BE2C (cell line): Measurements from ENCODE around the gene CCDC73.
"Not testable (repeated sequence)": the region's sequence is repeated elsewhere in the genome, so short reads cannot be mapped to it uniquely, and the experiment has no call there.

ENCODE experiments used
- DNase-seq: peaks from one replicate; pipeline ENCODE4 v3.0.0-alpha.2; 2020
- H3K27me3 ChIP-seq: fragments of 250-450 bp; sonication (Bioruptor Pico); 2 replicates; pipeline ENCODE4 v1.5.1; 2020; ENCODE audit warnings: mild to moderate bottlenecking
- H3K36me3 ChIP-seq: fragments of 250-450 bp; sonication (Bioruptor Pico); 2 replicates; pipeline ENCODE4 v1.5.1; 2020; ENCODE audit warnings: mild to moderate bottlenecking
- H3K4me1 ChIP-seq: fragments of 250-450 bp; sonication (Bioruptor Pico); 2 replicates; pipeline ENCODE4 v1.5.1; 2020
- H3K4me3 ChIP-seq: 2 replicates; pipeline ENCODE4 v1.5.1; 2011; ENCODE audit warnings: low read depth, low read length
- H3K9me3 ChIP-seq: fragments of 250-450 bp; sonication (Bioruptor Pico); 2 replicates; pipeline ENCODE4 v1.5.1; 2020
- CTCF ChIP-seq: IDR thresholded peaks from 2 replicates; pipeline ENCODE4 v1.5.1; 2012; ENCODE audit warnings: mild to moderate bottlenecking, low read depth, low read length

CCDC73 gene

GRCh38 chr11:32729976-32730375, 64.5 kb downstream of the CCDC73 start:
- Histone ChIP-seq H3K27me3 (no peaks in the 10 kb centered on the region), H3K4me1 (no peaks in the 10 kb centered on the region), H3K36me3 (no peaks in the 10 kb centered on the region), H3K4me3 (no peak overlapping the region), H3K9me3 (no peaks in the 10 kb centered on the region)
- no peak for TF ChIP-seq CTCF
- no peak for DNase-seq

- no peak for DNase-seq
- no peaks in the 10 kb centered on the region for H3K9me3 ChIP-seq
- H3K27me3 ChIP-seq, result no peaks in the 10 kb centered on the region
- no peak overlapping the region for H3K4me3 ChIP-seq
- H3K4me1 ChIP-seq, result no peaks in the 10 kb centered on the region
- H3K36me3 ChIP-seq, result no peaks in the 10 kb centered on the region
- TF ChIP-seq CTCF, result no peak
Observed at GRCh38 chr11:32723332-32723731, 71.1 kb downstream of the CCDC73 start.

- no peak for DNase-seq
- no peaks in the 10 kb centered on the region for H3K4me1 ChIP-seq
- no peaks in the 10 kb centered on the region for H3K36me3 ChIP-seq
- H3K27me3 ChIP-seq, result no peaks in the 10 kb centered on the region
- no peak overlapping the region for H3K4me3 ChIP-seq
- no peak for TF ChIP-seq CTCF
- no peaks in the 10 kb centered on the region for H3K9me3 ChIP-seq
Observed at GRCh38 chr11:32722255-32722654, 72.2 kb downstream of the CCDC73 start.

GRCh38 chr11:32713496-32713895, 81.0 kb downstream of the CCDC73 start:
- H3K27me3 ChIP-seq, result no peaks in the 10 kb centered on the region
- H3K4me1 ChIP-seq, result no peaks in the 10 kb centered on the region
- no peak for DNase-seq
- no peaks in the 10 kb centered on the region for H3K9me3 ChIP-seq
- H3K4me3 ChIP-seq, result no peak overlapping the region
- no peaks in the 10 kb centered on the region for H3K36me3 ChIP-seq
- peak; percentile 41 for TF ChIP-seq CTCF

- H3K27me3 ChIP-seq, H3K4me1 ChIP-seq, H3K4me3 ChIP-seq, H3K36me3 ChIP-seq, DNase-seq, H3K9me3 ChIP-seq: not testable (repeated sequence)
Observed at GRCh38 chr11:32708978-32709377, 85.5 kb downstream of the CCDC73 start.

- no peak for TF ChIP-seq CTCF
- Histone ChIP-seq H3K36me3 (no peaks in the 10 kb centered on the region), H3K4me1 (no peaks in the 10 kb centered on the region), H3K4me3 (no peak overlapping the region), H3K27me3 (no peaks in the 10 kb centered on the region), H3K9me3 (no peaks in the 10 kb centered on the region)
- DNase-seq, result no peak
Observed at GRCh38 chr11:32706985-32707741, 87.3 kb downstream of the CCDC73 start.
